HG03354 (cell line): ENCODE measurements around the gene RPL31.

Source experiments
- ATAC-seq: cut with Tn5 transposase; IDR thresholded peaks from one replicate; pipeline ENCODE4 v1.9.1; 2021; ENCODE audit warnings: mild to moderate bottlenecking; ENCODE audit not compliant: unreplicated experiment, poor library complexity, severe bottlenecking

Gene RPL31

DNA sequence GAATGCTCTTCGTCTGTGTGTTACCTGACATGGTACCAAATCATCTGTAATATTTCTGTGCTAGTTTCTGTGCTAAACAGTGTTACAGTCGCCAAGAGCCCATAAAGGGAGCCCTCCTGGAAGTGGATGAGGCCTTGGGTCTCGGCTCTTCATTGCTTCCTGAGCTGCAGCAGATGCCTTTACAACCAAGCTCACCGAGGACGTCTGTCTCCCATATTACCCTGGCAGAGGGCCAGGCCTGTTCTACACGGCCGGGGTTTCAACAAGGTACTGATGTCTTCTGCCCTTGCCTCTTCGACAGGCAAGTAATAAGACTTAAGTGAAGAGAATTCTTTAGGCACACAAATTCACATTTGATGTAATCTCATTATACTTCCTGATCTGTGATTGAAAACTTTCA lies 16.8 kb downstream of the RPL31 start:
- no peak for ATAC-seq

DNA sequence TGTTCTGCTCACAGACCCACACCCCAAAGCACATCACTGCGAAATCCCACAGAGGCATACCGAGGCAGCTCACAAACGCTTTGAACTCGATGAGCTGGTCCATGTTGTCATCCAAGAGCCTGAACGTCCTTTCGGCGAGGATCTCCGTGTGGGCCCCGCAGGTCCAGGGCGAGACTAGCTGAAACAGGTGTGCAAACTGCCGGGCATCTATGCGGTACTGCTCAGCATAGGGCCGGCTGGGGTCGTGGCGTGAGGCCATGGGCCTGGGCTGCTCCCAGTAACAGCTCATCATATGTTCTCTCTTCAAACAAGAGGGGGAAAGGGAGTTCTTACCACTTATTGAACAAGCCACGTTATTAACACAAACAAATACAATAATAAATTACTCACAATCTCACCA lies 20.1 kb downstream of the RPL31 start:
- no peak for ATAC-seq

DNA sequence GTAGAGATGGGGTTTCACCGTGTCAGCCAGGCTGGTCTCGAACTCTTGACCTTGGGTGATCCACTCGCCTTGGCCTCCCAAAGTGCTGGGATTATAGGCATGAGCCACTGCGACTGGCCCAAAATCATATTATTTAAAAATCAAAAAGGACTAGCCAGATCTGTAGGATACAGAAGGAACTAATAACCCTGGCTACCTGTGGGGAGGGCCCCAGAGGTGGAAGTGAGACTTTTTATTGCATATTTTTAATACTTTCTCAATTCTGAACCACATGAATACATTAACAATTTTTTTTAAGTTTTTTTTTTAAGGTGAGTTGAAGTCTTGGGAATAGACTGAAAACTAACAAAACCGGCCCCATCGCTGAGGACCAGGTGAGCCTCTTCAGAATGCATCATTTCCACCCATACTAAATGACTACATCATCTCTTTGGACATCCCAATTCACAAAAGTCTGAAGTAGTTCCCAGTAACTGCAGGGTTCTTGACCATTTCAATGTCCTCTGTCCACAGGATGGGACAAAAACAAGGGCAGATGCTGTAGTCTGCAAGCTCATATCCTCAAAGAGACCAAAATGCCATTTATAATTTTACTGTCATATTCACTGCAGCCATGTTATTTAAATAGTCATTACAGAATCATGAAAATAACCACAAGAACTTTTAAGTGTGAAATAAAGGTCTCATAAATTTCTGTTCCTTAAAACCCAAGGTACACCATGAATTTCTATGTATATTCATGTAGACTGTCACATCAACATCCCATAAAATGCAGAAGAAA lies 21.4 kb downstream of the RPL31 start:
- ATAC-seq, result no peak

DNA sequence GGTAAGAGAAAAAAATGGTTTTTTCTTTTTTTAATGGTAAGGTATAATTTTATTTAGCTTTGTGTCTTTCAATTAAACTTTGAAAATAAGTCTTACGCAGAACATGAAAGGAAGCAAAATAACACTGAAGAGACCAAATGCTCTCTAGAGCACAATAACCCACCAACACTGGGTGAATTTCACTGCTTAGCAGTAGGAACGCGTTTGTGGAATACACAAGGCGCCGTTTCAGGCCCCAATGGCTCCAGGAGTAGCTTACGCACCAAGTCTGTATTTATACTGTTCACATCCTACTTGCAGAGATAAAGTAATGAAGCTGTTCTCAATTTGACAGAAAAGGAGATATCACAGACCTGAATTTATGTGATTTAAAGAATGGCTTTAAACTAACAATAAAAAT lies 23.5 kb downstream of the RPL31 start:
- ATAC-seq, result no peak

DNA sequence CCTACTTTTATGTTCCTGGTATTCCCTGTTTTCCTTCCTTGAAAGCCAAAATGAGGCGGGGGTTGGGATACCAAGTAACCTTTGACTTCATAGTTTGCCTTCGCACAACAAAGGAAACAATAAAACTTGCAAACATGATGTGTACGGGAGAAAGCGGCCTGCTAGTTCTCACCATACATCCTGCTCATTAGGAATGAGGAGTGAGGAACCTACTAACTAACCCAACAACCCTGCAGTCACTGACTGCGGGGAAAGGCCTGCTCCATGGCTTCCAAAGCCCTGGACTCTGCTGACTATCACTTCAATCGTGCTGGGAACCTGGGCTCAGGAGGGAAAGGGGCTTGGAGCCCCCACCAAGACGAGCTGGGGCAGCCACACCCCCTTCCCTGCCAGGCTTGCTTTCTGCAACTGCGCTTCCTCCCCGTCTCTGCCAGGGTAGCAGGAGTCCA lies 24.2 kb downstream of the RPL31 start:
- ATAC-seq, result no peak

DNA sequence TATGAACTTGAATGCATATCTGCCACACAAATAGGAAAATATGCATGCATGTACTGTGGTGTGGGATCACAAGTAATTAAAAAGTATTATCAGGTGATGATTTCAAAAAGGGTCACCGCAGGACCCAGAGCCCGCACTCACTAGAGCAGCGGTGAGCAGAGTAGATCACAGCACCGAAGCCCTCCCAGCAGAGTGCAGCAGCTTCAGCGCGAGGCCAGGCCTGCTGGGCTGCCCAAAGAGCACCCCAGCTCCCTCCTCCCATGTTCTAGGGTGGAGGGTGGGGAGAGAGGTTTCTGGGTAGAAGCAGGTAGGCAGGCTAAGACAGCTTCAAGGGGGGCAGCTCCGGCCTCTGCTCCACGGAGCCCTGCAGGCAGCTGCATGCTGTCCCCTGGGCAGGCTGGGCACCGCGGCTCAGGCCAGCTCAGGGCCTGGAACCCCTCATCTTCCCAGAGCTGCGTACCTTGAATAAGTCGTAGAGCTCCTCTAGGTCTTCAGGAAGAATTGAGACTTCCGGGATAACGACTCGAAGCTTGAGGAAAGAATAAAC lies 24.9 kb downstream of the RPL31 start:
- ATAC-seq, result no peak

DNA sequence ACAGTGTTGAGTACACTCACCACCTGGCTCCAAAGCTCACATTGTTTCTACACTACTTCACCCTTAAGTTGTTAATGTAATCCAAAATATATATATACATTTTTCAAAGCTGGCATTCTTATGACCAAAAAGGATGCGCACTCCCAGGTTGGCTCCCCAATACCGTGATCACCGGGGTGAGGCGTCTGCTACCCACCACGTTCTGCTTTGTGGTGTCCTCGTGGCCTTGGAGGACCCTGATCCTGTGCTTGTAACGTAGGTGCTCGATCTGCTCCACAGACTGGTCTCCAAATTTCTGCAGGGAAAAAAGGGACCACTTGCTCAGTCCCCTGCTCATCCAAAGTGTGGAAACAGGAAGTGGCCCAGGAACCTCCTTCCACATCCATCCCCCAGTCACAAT lies 25.8 kb downstream of the RPL31 start:
- ATAC-seq, result no peak

DNA sequence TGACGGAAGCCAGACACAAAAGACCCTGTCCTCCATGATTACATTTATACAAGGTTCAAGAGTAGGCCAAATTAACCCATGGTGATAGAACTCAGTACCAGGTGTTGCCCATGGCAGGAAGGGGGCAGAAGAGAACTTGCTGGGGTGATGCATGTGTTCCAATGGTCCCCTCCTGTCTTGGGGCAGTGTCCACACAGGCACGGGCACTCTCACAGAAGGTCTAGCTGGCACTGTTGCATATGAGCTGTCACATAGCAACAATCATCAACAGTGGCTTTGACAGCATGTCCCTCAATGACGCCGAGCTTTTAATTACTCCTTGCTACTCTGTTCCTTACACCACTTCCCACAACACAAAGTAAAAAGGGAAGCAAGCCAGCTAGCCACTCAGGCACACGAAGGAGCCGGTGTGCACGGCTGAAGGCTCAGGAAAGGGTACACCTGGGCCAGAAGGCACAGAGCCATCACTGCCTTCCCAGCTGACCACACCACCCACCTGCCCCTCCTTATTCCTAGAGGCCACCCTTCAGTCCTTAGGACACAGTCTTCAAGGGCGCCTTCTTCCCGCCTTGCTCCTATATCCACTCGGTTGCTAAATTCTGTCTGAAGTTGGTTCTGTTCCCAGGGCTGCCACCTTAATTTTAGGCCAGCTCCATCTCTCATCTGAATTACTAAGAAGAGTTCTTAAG lies 28.9 kb downstream of the RPL31 start:
- no peak for ATAC-seq

DNA sequence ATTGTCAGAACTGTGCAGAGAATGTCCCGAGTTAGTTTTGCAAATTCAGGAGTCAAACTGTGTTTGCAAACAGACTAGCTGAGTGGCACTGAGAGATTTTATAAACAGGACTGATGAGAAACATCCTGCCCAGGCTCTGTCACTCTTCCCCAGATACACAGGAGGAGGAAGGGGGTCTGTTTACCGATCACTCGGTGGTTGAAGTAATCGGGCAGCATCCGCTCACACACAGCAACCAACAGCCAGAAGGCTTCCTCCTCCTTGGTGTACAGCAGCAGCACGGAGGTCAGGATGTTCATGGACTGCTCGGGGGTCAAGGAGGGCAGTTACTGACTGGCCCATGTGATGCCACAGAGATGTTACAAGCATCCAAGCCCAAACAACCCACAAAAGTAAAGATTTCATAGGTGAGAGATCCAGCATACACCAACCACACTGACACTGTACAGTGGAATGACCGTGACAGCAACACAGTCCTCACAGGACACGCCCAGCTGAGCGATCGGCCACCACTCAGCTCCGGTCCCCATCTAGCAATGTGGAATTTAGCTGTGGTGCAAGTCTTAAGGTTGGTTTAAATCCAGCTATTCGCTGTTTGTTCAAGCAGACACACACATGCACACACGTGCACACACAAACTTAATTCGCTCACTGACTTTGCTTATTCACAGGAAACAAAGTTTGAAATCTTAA lies 30.1 kb downstream of the RPL31 start:
- ATAC-seq, result no peak

DNA sequence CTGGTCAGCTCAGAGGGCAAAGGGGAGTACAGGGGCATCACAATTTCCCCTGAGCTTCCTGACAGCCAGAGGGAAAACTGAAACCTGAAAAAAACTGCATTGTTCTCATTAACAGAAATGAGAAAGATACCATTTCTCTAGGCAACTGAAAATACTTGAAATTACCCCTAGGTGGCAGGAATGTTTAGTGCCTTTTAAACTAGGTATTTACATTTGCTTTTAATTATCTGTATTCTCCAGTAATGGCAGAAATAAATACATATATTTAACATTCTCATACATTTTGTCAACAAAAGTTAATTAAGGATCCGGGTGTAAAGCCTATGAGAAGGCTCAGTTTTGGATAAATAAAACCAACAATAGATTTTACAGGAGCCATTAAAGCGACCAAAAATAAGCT lies 34.5 kb downstream of the RPL31 start:
- no peak for ATAC-seq

DNA sequence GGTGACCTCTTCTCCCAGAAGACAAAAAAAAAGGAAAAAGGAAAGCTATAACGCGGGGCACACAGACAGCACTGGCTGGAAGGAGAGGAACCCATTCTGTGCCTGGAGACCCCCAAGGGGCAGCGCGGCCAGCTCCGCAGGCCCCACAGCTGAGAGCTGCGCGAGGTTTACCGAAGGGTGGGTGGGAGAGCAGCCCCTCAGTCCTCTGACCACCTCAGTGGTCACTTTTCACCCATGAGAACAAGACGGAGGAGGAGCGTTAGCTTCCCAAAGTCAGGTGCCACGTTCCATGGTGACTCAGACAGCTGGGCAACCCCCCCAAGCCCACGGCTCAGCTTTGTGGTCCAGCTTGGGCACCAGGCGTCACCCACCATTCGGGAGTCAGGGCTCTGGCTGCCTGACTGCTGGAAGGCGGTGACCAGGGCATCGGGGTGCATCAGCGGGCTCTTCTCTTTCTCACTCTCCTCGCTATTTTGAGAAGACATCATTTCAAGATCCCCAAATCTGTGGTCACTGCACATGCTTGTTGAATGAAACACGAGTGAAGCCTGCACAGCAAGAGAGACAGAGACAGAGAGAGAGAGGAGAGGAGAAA lies 35.2 kb downstream of the RPL31 start:
- no peak for ATAC-seq

DNA sequence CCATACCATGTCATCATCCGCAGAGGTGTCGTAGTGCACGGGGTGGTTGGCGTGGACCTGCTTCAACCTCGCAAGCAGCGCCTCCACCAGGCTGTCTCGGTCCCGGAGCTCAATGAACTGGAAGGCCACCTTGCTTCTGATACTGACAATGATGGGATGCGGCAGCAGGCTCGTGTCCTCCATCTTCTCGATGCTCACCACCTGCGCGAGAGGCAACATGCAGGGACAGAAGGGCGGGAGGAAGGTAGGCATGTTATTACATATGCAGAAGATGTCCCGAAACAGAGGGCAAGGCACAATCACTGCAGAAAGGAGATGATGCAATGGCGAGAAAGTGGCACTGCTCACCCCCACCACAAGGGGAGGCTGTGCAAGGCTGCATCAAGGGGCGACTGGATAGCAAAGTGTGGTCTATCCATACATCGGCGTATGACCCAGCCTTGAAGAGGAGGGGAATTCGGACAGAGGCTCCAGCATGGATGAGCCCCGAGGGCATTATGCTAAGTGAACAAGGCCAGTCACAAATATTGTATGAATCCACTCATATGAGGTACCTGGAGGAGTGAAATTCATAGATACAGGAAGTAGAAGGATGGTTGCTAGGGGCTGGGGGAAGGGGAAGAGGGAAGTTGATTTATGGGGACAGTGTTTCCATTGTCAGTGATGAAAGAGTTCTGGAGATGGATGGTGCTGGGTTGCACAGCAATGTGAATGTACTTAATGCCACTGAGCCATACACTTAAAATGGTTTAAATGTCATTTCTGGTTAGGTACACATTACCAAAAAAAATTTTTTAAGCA lies 36.6 kb downstream of the RPL31 start:
- no peak for ATAC-seq

DNA sequence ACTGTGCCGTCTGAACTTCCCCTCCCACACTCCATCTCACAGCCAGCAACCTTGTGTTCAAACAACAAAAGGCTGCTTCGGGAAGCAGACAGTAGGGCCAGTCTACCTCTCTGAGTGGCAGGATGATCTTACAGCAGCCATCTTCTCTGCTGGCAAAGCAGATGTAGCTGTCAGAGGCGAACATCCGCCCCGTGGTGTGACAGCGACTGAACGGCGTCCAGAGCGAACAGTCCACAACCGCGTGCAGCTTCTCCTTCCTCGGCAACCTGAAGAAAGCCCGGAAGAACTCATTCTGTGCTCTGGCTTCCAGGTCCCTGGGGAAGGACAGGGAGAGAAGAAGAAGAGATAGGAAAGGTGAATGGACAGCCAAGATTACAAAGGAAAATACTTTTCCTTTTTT lies 38.0 kb downstream of the RPL31 start:
- ATAC-seq, result no peak

DNA sequence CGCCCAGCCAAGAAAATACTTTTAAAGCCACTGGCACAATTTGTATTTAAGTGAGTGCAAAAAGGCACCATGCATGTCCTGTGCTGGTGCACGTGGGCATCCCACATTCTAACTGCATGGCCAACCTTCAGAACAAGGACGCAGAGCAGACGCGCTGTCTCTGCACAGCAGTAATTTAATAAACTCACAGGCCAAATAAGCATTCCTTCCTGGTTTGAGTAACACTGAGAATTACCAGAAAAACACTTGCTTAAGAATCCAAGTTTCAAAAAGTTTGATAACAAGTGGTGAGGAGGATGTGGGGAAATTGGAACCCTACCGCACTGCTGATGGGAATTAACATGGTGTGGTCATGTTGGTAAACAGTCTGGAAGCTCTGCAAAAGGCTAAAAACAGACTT lies 38.7 kb downstream of the RPL31 start:
- no peak for ATAC-seq

DNA sequence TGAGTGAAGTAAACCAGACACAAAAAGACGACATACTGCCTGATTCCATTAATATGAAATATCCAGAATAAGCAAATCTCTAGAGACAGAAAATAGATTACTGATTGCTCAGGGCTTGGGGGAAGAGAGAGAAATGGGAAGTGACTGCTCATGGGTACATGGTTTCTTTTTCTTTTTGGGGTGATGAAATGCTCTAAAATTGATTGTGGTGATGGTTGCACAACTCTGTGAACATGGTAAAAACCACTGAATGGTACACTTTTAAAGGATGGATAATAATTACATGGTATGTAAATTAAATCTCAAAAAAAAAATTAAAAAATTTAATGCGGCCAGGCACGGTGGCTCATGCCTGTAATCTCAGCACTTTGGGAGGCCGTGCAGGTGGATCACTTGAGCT lies 39.3 kb downstream of the RPL31 start:
- no peak for ATAC-seq

DNA sequence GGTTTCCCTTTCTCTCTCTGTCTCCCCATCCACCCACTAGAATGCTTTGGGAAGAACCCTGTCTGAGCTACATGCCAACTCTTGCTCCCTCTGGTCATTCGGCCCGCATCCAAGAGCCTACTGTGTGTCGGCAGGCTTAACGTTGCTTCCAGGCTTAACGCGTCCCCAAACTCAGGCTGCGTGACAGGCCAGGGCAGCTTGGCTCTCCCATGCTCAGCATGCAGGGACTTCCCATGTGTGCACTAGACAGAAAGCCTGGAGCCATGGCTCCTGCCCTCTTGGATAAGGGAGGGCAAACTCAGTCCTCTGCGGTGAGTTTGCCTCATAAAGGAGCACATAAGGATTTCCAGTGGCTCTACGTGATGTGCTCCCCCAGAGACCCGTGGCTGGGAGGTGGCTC lies 43.2 kb downstream of the RPL31 start:
- ATAC-seq, result no peak

DNA sequence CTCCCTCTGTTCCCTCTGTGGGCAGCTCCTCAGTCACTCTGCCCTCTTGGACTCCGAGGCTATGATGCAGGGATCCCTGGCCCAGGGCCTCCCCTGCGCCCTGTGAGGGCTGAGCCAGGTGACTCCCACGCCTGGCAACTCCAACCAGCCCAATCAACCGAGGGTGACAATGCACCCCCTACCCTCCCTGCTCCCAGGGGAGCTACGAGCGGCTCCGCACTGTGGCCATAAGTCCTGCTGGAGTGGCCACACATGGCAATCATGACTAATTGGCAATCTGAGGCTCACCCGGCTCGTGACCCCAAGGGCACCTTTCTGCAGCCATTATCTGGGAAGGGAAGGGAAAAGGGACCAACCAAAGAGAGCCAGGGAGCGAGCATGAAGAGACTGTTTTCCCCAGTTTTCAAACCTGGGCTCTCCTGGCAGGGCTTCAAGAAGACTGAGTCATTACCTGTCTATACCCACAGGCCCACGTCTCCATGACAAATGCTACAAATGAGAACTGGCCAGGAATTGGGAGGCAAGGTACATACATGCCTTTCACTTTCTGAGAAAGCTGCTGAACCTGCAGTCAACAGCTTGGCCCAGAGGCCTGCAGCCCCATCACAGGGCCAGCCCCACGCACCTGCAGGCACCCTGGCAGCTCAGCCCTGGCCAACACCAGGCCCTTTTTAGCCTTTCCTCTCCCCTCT lies 45.1 kb downstream of the RPL31 start:
- no peak for ATAC-seq

DNA sequence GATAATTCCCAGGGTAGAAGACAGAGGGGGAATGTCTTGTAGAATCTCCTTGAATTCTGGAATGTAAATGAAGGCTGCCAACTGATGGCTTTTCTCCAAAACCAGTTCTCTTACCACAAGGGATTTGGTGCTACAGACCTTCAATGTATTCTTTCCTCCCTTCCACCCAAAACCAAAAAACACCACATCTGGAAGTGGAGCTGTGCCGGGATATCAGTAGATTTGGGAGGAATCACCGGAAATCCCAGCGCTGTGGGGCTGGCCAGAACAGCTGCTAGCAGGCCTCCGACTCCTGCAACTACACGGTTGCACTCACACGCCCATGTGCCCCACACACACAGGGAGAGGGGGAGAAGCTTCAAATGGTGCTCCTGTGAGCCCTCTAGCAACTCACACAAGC lies 45.7 kb downstream of the RPL31 start:
- no peak for ATAC-seq

DNA sequence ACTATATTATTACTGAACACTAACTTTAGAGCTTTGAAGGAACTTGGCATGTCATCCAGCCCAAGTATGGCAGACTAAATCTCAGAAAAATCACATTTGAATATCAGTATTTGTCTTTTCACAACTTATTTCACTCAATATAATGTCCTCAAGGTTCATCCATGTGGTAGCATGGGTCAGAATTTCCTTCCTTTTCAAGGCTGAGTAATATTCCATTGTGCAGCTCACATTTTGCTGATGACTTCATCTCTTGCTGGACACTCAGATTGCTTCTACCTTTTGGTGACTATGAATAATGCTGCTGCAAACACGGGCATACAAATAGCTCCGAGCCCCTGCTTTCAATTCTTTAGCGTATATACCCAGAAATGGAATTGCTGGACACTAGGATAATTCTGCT lies 46.7 kb downstream of the RPL31 start:
- ATAC-seq, result no peak
